ENCODE data around the gene ARID3B. TPM values are rescaled to one million over a fixed set of nuclear protein-coding genes. Genes with fewer than 3 reads are reported as not detected.

Gene ARID3B
- total and polyA plus RNA-seq, 2 experiments from 2014 or later = 13.2 to 19.8 TPM

GRCh38 chr15:74529921-74530320 is 11.1 kb upstream of the ARID3B start:
- no peaks in the 10 kb centered on the region for H3K4me1 ChIP-seq (ENCODE audit: insufficient read depth)
- no peaks in the 10 kb centered on the region for H3K79me2 ChIP-seq
- DNase-seq (ENCODE audit: low spot score) = no peak
- H3K4me3 ChIP-seq = no peak overlapping the region
- no peaks in the 10 kb centered on the region for H4K20me1 ChIP-seq (ENCODE audit: insufficient read depth, poor library complexity, severe bottlenecking)
- TF ChIP-seq, protein P1, sequence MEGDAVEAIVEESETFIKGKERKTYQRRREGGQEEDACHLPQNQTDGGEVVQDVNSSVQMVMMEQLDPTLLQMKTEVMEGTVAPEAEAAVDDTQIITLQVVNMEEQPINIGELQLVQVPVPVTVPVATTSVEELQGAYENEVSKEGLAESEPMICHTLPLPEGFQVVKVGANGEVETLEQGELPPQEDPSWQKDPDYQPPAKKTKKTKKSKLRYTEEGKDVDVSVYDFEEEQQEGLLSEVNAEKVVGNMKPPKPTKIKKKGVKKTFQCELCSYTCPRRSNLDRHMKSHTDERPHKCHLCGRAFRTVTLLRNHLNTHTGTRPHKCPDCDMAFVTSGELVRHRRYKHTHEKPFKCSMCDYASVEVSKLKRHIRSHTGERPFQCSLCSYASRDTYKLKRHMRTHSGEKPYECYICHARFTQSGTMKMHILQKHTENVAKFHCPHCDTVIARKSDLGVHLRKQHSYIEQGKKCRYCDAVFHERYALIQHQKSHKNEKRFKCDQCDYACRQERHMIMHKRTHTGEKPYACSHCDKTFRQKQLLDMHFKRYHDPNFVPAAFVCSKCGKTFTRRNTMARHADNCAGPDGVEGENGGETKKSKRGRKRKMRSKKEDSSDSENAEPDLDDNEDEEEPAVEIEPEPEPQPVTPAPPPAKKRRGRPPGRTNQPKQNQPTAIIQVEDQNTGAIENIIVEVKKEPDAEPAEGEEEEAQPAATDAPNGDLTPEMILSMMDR (IDR thresholded peaks at IDR 0.05; ENCODE audit: poor library complexity) = no peak
- TF ChIP-seq EZH2 (IDR thresholded peaks at IDR 0.05; ENCODE audit: borderline replicate concordance) (no peak), EZH2phosphoT487 (IDR thresholded peaks at IDR 0.05; ENCODE audit: low read depth, severe bottlenecking, unreplicated experiment) (no peak)
- no peaks in the 10 kb centered on the region for H3K9me2 ChIP-seq (replicated peaks; ENCODE audit: insufficient read depth)
- H3K4me2 ChIP-seq = no peak overlapping the region
- H3K27me3 ChIP-seq = no peaks in the 10 kb centered on the region
- no peak overlapping the region for H3K27ac ChIP-seq
- no peak overlapping the region for H2AFZ ChIP-seq
- no peaks in the 10 kb centered on the region for H3K36me3 ChIP-seq (replicated peaks; ENCODE audit: insufficient read depth, low read depth)
- no peaks in the 10 kb centered on the region for H3K9me3 ChIP-seq (ENCODE audit: low read depth)
- WGBS (ENCODE audit: low lambda C conversion rate, missing lambda C conversion rate) = 87% methylated on average over 8 of the region's 8 CpGs

GRCh38 chr15:74530771-74531143 is 10.3 kb upstream of the ARID3B start:
- H4K20me1 ChIP-seq (ENCODE audit: insufficient read depth, poor library complexity, severe bottlenecking) = no peaks in the 10 kb centered on the region
- H3K9me2 ChIP-seq (replicated peaks; ENCODE audit: insufficient read depth) = no peaks in the 10 kb centered on the region
- H3K4me3 ChIP-seq = no peak overlapping the region
- WGBS (ENCODE audit: low lambda C conversion rate, missing lambda C conversion rate) = 93% methylated on average over 2 of the region's 2 CpGs
- TF ChIP-seq EZH2phosphoT487 (IDR thresholded peaks at IDR 0.05; ENCODE audit: low read depth, severe bottlenecking, unreplicated experiment) (no peak), EZH2 (IDR thresholded peaks at IDR 0.05; ENCODE audit: borderline replicate concordance) (no peak)
- TF ChIP-seq, protein P1 (IDR thresholded peaks at IDR 0.05; ENCODE audit: poor library complexity) = no peak
- no peak overlapping the region for H3K4me2 ChIP-seq
- no peaks in the 10 kb centered on the region for H3K27me3 ChIP-seq
- H3K4me1 ChIP-seq (ENCODE audit: insufficient read depth) = no peaks in the 10 kb centered on the region
- no peaks in the 10 kb centered on the region for H3K36me3 ChIP-seq (replicated peaks; ENCODE audit: insufficient read depth, low read depth)
- H3K27ac ChIP-seq = peak overlapping the region; percentile 70
- no peak for DNase-seq (ENCODE audit: low spot score)
- no peaks in the 10 kb centered on the region for H3K79me2 ChIP-seq
- no peak overlapping the region for H2AFZ ChIP-seq
- no peaks in the 10 kb centered on the region for H3K9me3 ChIP-seq (ENCODE audit: low read depth)

DNA sequence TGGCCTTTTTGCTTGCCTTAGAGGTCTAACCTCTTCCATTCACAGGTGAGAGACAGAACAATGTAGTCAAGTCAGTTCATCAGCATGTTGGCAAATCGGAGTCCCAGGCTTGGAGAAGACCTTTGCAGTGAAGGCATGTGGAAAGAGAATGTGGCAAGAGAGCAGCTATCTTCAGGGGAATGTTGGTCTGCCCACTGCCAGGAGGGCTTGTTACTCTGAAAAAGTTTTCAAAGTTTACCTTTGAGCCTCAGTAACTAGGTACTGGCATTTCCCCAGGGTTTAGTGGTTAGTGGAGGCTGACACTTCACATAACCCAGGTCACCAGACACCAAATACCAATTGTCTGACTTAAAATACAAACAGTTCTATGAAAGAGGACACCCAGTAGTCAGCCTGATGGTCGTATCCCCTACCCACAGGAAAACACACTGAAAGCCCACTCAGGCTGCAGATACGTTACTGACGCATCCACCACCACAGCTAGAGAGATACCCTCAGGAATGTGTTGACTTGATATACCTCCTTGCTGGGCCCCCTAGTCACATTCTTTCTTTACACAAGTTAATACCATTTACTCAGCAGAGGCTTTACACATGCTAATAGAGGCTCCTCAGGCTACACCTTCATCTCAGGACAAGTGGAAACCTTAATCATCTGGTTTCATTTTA is 9.7 kb upstream of the ARID3B start:
- Histone ChIP-seq H3K79me2 (no peaks in the 10 kb centered on the region), H3K27ac (peak overlapping the region; percentile 70), H3K9me3 (ENCODE audit: low read depth) (no peaks in the 10 kb centered on the region), H3K4me3 (no peak overlapping the region), H3K9me2 (replicated peaks; ENCODE audit: insufficient read depth) (no peaks in the 10 kb centered on the region), H4K20me1 (ENCODE audit: insufficient read depth, poor library complexity, severe bottlenecking) (no peaks in the 10 kb centered on the region), H2AFZ (no peak overlapping the region), H3K4me1 (ENCODE audit: insufficient read depth) (no peaks in the 10 kb centered on the region), H3K27me3 (no peaks in the 10 kb centered on the region), H3K36me3 (replicated peaks; ENCODE audit: insufficient read depth, low read depth) (no peaks in the 10 kb centered on the region), H3K4me2 (peak overlapping the region; percentile 51)
- DNase-seq (ENCODE audit: low spot score) = peak; percentile 40
- TF ChIP-seq, protein P1 (IDR thresholded peaks at IDR 0.05; ENCODE audit: poor library complexity) = no peak
- TF ChIP-seq EZH2 (IDR thresholded peaks at IDR 0.05; ENCODE audit: borderline replicate concordance) (no peak), EZH2phosphoT487 (IDR thresholded peaks at IDR 0.05; ENCODE audit: low read depth, severe bottlenecking, unreplicated experiment) (no peak)
- 26% methylated on average over 4 of the region's 4 CpGs for WGBS (ENCODE audit: low lambda C conversion rate, missing lambda C conversion rate)
